Neuronal stem cell (in vitro differentiated cells): ENCODE measurements around the gene HMX1.
A peak's percentile ranks its signal among the peaks of the same experiment; 100 is the strongest.

Experiments
- DNase-seq: peaks from one replicate; pipeline ENCODE4 v3.0.0-alpha.2; 2013; ENCODE audit warnings: low spot score
- H2AFZ ChIP-seq: one replicate; pipeline ENCODE4 v1.6.1; 2013; ENCODE audit warnings: mild to moderate bottlenecking, low read length, inconsistent platforms
- H2AK5ac ChIP-seq: 2 replicates; pipeline ENCODE4 v1.6.1; 2013; ENCODE audit warnings: low read depth, mild to moderate bottlenecking, inconsistent platforms, low read length, moderate library complexity, mixed read lengths
- H2BK120ac ChIP-seq: 2 replicates; pipeline ENCODE4 v1.6.1; 2013; ENCODE audit warnings: low read depth, mild to moderate bottlenecking, inconsistent platforms, low read length, moderate library complexity, mixed read lengths
- H2BK12ac ChIP-seq: one replicate; pipeline ENCODE4 v1.6.1; 2013; ENCODE audit warnings: low read length, inconsistent platforms
- H2BK15ac ChIP-seq: 2 replicates; pipeline ENCODE4 v1.6.1; 2013; ENCODE audit warnings: mild to moderate bottlenecking, low read length, inconsistent platforms, mixed read lengths
- H2BK5ac ChIP-seq: one replicate; pipeline ENCODE4 v1.6.1; 2013; ENCODE audit warnings: inconsistent platforms, mild to moderate bottlenecking, low read length, moderate library complexity
- H3K14ac ChIP-seq: one replicate; pipeline ENCODE4 v1.6.1; 2013; ENCODE audit warnings: low read length, inconsistent platforms
- H3K18ac ChIP-seq: 2 replicates; pipeline ENCODE4 v1.6.1; 2013; ENCODE audit warnings: low read length, inconsistent platforms
- H3K23ac ChIP-seq: 2 replicates; pipeline ENCODE4 v1.6.1; 2013; ENCODE audit warnings: low read depth, mild to moderate bottlenecking, mixed read lengths, low read length, inconsistent platforms; ENCODE audit not compliant: poor library complexity
- H3K27ac ChIP-seq: replicated peaks from 3 replicates; pipeline ENCODE4 v1.5.1; 2013; ENCODE audit warnings: low read length, inconsistent platforms
- H3K27me3 ChIP-seq, 3 experiments: 2 replicates each; pipeline ENCODE4 v1.6.1; 2013; ENCODE audit warnings: low read length in 3 of 3, mild to moderate bottlenecking in 2 of 3, inconsistent platforms in 1 of 3, low read depth in 1 of 3, mixed read lengths in 1 of 3, moderate library complexity in 1 of 3; ENCODE audit not compliant: control insufficient read depth in 3 of 3, insufficient read depth in 3 of 3
- H3K36me3 ChIP-seq, 2 donors: replicated peaks in 1 of 2; 2 replicates each; pipeline ENCODE4 v1.6.1; 2013; ENCODE audit warnings: low read length in 2 of 2; ENCODE audit not compliant: control insufficient read depth in 2 of 2, insufficient read depth in 2 of 2
- H3K4ac ChIP-seq: 2 replicates; pipeline ENCODE4 v1.6.1; 2013; ENCODE audit warnings: inconsistent platforms, mild to moderate bottlenecking, low read length, moderate library complexity
- H3K4me1 ChIP-seq, 2 donors: 1 replicate in 1 of 2; 2 replicates in 1 of 2; pipeline ENCODE4 v1.6.1; 2013; ENCODE audit warnings: low read length in 2 of 2, low read depth in 1 of 2; ENCODE audit not compliant: control insufficient read depth in 2 of 2, insufficient read depth in 1 of 2
- H3K4me2 ChIP-seq: one replicate; pipeline ENCODE4 v1.6.1; 2013; ENCODE audit warnings: mild to moderate bottlenecking, low read length, inconsistent platforms; ENCODE audit not compliant: insufficient read depth, poor library complexity, severe bottlenecking
- H3K4me3 ChIP-seq, 2 donors: 2 replicates each; pipeline ENCODE4 v1.5.1; 2013; ENCODE audit warnings: low read length in 2 of 2, mild to moderate bottlenecking in 2 of 2, inconsistent platforms in 1 of 2, moderate library complexity in 1 of 2
- H3K79me1 ChIP-seq: one replicate; pipeline ENCODE4 v1.6.1; 2013; ENCODE audit warnings: low read depth, mild to moderate bottlenecking, inconsistent platforms, low read length, moderate library complexity
- H3K9ac ChIP-seq: one replicate; pipeline ENCODE4 v1.6.1; 2013; ENCODE audit warnings: mild to moderate bottlenecking, low read depth, low read length, inconsistent platforms; ENCODE audit not compliant: poor library complexity
- H3K9me3 ChIP-seq, 2 donors: replicated peaks in 1 of 2; 2 replicates each; pipeline versions ENCODE3 to v1.6.1; 2013; ENCODE audit warnings: low read length in 2 of 2, mild to moderate bottlenecking in 2 of 2, inconsistent platforms in 1 of 2, low read depth in 1 of 2, mixed read lengths in 1 of 2, moderate library complexity in 1 of 2; ENCODE audit not compliant: control insufficient read depth in 2 of 2, insufficient read depth in 1 of 2
- H4K8ac ChIP-seq: one replicate; pipeline ENCODE4 v1.6.1; 2013; ENCODE audit warnings: low read depth, mild to moderate bottlenecking, inconsistent platforms, low read length, moderate library complexity
- H4K91ac ChIP-seq: one replicate; pipeline ENCODE4 v1.6.1; 2013; ENCODE audit warnings: low read length, low read depth, mild to moderate bottlenecking, inconsistent platforms; ENCODE audit not compliant: poor library complexity
- WGBS, 2 donors: extraction: QIAGEN DNeasy Blood & Tissue Kit; methylation state at CpG; one replicate each; pipeline ENCODE4 v1.1.7; 2013; ENCODE audit warnings: missing lambda C conversion rate in 2 of 2, mixed read lengths in 1 of 2; ENCODE audit not compliant: insufficient read length in 2 of 2, insufficient replicate concordance in 1 of 2; ENCODE audit errors: extremely low coverage in 2 of 2; 5-methylcytosine and 5-hydroxymethylcytosine counted together

Gene HMX1

DNA sequence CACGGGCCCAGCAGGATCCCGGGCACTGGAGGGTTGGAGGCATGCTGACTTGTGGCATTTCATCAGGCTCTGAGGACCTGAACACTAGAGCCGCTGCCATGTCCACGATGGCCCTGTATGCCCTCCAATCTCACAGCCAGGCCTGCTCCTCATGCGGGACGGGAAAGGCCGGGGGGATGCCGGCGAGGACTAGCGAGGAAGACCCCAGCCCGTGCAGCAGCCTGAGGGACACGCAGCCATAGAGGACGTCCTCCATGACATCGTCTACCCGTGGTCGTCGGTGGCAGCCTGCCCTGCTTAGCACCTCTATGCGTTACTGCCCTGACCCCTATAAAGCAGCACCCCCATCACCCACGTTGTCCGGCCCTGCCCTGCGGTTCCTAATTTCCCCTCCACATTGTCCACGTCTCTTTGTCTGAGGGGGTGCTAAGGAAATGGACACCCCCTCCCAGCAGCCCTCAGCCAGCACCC, 32.6 kb downstream of the HMX1 start:
- H3K18ac ChIP-seq: peak overlapping the region; percentile 82
- peak overlapping the region; percentile 91 for H3K14ac ChIP-seq
- H3K4me2 ChIP-seq: no peak overlapping the region
- H4K91ac ChIP-seq: peak overlapping the region; percentile 49
- WGBS, 2 donors: no CpG with 5 or more reads among the region's 22 CpGs
- no peak for DNase-seq
- no peak overlapping the region for H2AFZ ChIP-seq
- peak overlapping the region in 1 of 2 donors; percentile 18 for H3K4me3 ChIP-seq
- no peak overlapping the region for H2BK120ac ChIP-seq
- H2BK12ac ChIP-seq: peak overlapping the region; percentile 43
- peak overlapping the region; percentile 35 for H2BK15ac ChIP-seq
- no peak overlapping the region for H3K27ac ChIP-seq
- no peaks in the 10 kb centered on the region for H3K79me1 ChIP-seq
- peaks cover 0 to 15% of the 10 kb centered on the region in 2 donors for H3K4me1 ChIP-seq
- H4K8ac ChIP-seq: no peak overlapping the region
- peak overlapping the region; percentile 30 for H3K4ac ChIP-seq
- H3K36me3 ChIP-seq: no peaks in the 10 kb centered on the region
- peaks cover 0 to 10% (median 6%) of the 10 kb centered on the region in 3 experiments for H3K27me3 ChIP-seq
- peaks cover 0 to 8% of the 10 kb centered on the region in 2 donors for H3K9me3 ChIP-seq
- H2BK5ac ChIP-seq: no peak overlapping the region
- H2AK5ac ChIP-seq: peak overlapping the region; percentile 97
- peak overlapping the region; percentile 81 for H3K23ac ChIP-seq
- H3K9ac ChIP-seq: peak overlapping the region; percentile 34

DNA sequence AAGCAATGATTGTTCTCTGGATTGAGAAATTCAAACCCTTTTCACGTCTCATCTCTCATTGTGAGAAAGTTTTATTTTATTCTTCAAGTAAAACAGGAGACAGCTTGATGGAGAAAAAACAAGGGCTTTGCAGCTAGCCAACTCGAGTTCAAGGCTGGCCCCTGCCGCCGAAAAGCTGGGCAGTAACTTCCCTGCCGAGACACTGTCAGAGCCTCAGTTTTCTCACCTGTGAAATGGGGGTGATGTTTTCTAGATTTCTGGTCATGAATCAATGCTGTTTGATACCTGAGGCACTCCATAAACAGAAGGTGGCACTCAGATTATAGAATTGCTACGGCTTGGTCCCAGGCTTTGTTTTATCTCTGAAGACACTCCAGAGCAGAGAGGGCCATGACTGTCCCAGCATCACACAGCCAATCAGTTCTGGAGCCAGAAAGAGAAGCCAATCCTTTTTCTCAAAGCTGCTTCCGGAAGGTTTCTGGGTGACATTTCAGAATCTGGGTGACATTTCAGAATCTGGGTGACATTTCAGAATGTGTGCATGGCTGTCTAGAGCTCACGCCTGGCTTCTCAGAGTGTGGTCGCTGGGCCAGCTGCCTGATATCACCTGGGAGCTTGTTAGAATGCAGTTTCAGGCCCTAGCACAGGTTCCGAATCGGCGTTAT, 33.2 kb downstream of the HMX1 start:
- no peaks in the 10 kb centered on the region for H3K79me1 ChIP-seq
- no peak overlapping the region for H4K8ac ChIP-seq
- H3K4me2 ChIP-seq: no peak overlapping the region
- no CpG with 5 or more reads among the region's 12 CpGs for WGBS, 2 donors
- H3K18ac ChIP-seq: peak overlapping the region; percentile 82
- H3K14ac ChIP-seq: peak overlapping the region; percentile 91
- H2AK5ac ChIP-seq: peak overlapping the region; percentile 97
- H3K27ac ChIP-seq: no peak overlapping the region
- no peak overlapping the region for H2BK12ac ChIP-seq
- peaks cover 0 to 10% (median 6%) of the 10 kb centered on the region in 3 experiments for H3K27me3 ChIP-seq
- H3K9me3 ChIP-seq: peaks cover 0 to 7% of the 10 kb centered on the region in 2 donors
- H3K4ac ChIP-seq: no peak overlapping the region
- H2BK120ac ChIP-seq: no peak overlapping the region
- no peak overlapping the region for H3K9ac ChIP-seq
- H3K4me1 ChIP-seq: peaks cover 0 to 15% of the 10 kb centered on the region in 2 donors
- no peak for DNase-seq
- H2AFZ ChIP-seq: no peak overlapping the region
- no peak overlapping the region for H2BK5ac ChIP-seq
- H3K36me3 ChIP-seq: no peaks in the 10 kb centered on the region
- H4K91ac ChIP-seq: no peak overlapping the region
- H2BK15ac ChIP-seq: peak overlapping the region; percentile 35
- H3K23ac ChIP-seq: peak overlapping the region; percentile 81
- no peak overlapping the region for H3K4me3 ChIP-seq

DNA sequence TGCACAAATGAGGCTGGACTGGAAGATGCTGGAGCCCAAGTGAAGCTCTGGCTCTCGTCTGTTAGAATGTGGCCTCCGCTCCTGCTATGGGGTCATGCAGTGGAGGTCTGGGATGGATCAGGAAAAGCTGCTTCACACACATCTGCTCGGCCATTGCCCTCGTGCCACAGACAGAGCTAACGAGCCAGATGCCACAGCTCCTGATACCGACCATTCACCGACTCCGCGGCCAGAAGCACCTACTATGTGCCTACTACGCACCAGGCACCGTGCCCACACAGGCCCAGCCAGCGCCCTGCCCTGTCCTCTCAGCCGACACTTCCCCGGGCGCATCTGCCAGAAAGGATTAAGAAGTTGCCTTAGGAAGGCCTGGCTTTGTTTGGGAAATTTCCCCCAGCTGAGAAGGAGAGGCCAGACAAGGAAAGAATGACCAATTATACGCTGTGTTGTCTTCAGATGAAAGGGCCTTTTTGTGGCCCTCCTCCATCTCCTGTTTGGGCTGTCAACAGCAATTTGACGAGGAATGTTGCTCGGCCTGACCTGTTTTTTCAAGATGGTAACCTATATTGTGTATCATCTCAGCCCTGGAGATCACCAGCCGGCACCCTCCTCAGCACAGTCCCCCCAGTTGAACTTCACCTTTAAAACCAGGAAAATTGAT, 34.3 kb downstream of the HMX1 start:
- peaks cover 0 to 7% of the 10 kb centered on the region in 2 donors for H3K9me3 ChIP-seq

DNA sequence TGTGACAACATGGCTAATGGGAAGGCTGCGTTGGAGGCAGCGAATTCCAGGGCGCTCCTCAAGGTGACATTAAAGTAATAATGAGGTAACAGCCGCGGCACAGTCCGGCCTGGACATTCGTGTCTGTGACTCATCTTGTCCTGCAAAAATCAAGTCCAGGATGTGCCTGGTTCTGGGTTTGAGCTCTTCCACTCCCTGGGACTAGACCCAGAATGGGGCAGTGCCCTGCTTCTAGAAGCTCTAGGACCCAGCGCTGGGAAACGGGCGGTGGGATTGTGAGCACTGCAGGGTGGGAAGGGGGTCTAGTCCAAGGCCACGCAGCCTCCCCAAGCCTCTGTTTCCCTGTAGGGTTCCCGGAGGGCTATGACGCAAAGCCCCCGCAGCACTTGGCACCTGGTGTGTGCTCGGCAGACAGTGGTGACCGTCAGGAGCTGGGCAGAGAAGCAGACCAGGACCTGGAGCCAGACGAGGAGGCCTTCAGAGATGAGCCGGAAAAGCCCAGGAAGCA, 34.9 kb downstream of the HMX1 start:
- no peak overlapping the region for H4K91ac ChIP-seq
- no peak overlapping the region for H3K4me3 ChIP-seq
- peak overlapping the region; percentile 76 for H3K18ac ChIP-seq
- peak overlapping the region; percentile 40 for H2BK15ac ChIP-seq
- H3K4me2 ChIP-seq: peak overlapping the region; percentile 34
- H3K9ac ChIP-seq: no peak overlapping the region
- H3K14ac ChIP-seq: no peak overlapping the region
- no peak for DNase-seq
- peaks cover 0 to 2% of the 10 kb centered on the region in 2 donors for H3K9me3 ChIP-seq
- no peaks in the 10 kb centered on the region for H3K79me1 ChIP-seq
- peaks cover 0 to 17% of the 10 kb centered on the region in 2 donors for H3K4me1 ChIP-seq
- no CpG with 5 or more reads among the region's 18 CpGs for WGBS, 2 donors
- H2BK5ac ChIP-seq: peak overlapping the region; percentile 15
- peak overlapping the region; percentile 38 for H3K23ac ChIP-seq
- no peak overlapping the region for H2AFZ ChIP-seq
- H3K27me3 ChIP-seq: peaks cover 0 to 10% (median 6%) of the 10 kb centered on the region in 3 experiments
- H3K4ac ChIP-seq: no peak overlapping the region
- H4K8ac ChIP-seq: no peak overlapping the region
- H3K36me3 ChIP-seq: no peaks in the 10 kb centered on the region
- H3K27ac ChIP-seq: no peak overlapping the region
- H2BK120ac ChIP-seq: no peak overlapping the region
- no peak overlapping the region for H2BK12ac ChIP-seq
- H2AK5ac ChIP-seq: peak overlapping the region; percentile 18

More for the DNA sequence above, 34.3 kb downstream of the HMX1 start:
- Histone ChIP-seq H3K4me3 (no peak overlapping the region), H3K27me3 (peaks cover 0 to 10% (median 6%) of the 10 kb centered on the region in 3 experiments), H3K36me3 (no peaks in the 10 kb centered on the region), H2AK5ac (no peak overlapping the region), H3K4me2 (peak overlapping the region; percentile 34), H2AFZ (no peak overlapping the region), H4K91ac (no peak overlapping the region), H2BK120ac (no peak overlapping the region), H4K8ac (no peak overlapping the region), H3K14ac (no peak overlapping the region), H2BK5ac (peak overlapping the region; percentile 15), H3K79me1 (no peaks in the 10 kb centered on the region), H3K4me1 (peaks cover 0 to 17% of the 10 kb centered on the region in 2 donors), H2BK15ac (peak overlapping the region; percentile 40), H3K23ac (peak overlapping the region; percentile 2), H3K27ac (peak overlapping the region; percentile 23), H3K4ac (no peak overlapping the region), H3K9ac (no peak overlapping the region), H2BK12ac (no peak overlapping the region), H3K18ac (peak overlapping the region; percentile 78)
- DNase-seq: peak; percentile 83
- WGBS, 2 donors: no CpG with 5 or more reads among the region's 19 CpGs
